Smooth muscle cell (in vitro differentiated cells): ENCODE data around the gene CMTM1. TPM values are rescaled to one million over a fixed set of nuclear protein-coding genes. Genes with fewer than 3 reads are reported as not detected.

Source experiments
- DNase-seq: peaks from one replicate; lab custom pipeline; 2025; ENCODE audit not compliant: unreplicated experiment; lab: John Stamatoyannopoulos, UW
- H2AFZ ChIP-seq: fragments of 200-600 bp; sonication (generic); 2 replicates; pipeline ENCODE4 v1.6.0; 2016; ENCODE audit warnings: antibody characterized with exemption, low read depth, mild to moderate bottlenecking
- H3F3A ChIP-seq: fragments of 200-600 bp; sonication (generic); 2 replicates; pipeline ENCODE4 v1.6.0; 2017; ENCODE audit warnings: antibody characterized with exemption, low read depth
- H3K27ac ChIP-seq: fragments of 200-600 bp; sonication (generic); 2 replicates; pipeline ENCODE4 v1.5.1; 2016; ENCODE audit warnings: low read depth, mild to moderate bottlenecking
- H3K27me3 ChIP-seq: fragments of 200-600 bp; sonication (generic); 2 replicates; pipeline ENCODE4 v1.6.1; 2016; ENCODE audit warnings: low read depth, mild to moderate bottlenecking
- H3K36me3 ChIP-seq: fragments of 200-600 bp; sonication (generic); 2 replicates; pipeline ENCODE4 v1.5.1; 2016; ENCODE audit warnings: low read depth
- H3K4me1 ChIP-seq: fragments of 200-600 bp; sonication (generic); 2 replicates; pipeline ENCODE4 v1.5.1; 2016; ENCODE audit warnings: low read depth
- H3K4me2 ChIP-seq: fragments of 200-600 bp; sonication (generic); 2 replicates; pipeline ENCODE4 v1.6.0; 2016; ENCODE audit warnings: mild to moderate bottlenecking
- H3K4me3 ChIP-seq: fragments of 200-600 bp; sonication (generic); 2 replicates; pipeline ENCODE4 v1.5.1; 2016; ENCODE audit warnings: mild to moderate bottlenecking
- H3K79me2 ChIP-seq: fragments of 200-600 bp; sonication (generic); 2 replicates; pipeline ENCODE4 v1.6.0; 2016; ENCODE audit warnings: low read depth, mild to moderate bottlenecking
- H3K9ac ChIP-seq: fragments of 200-600 bp; sonication (generic); 2 replicates; pipeline ENCODE4 v1.6.0; 2016; ENCODE audit warnings: low read depth
- H3K9me3 ChIP-seq: fragments of 200-600 bp; sonication (generic); replicated peaks from 2 replicates; pipeline ENCODE4 v1.5.1; 2016; ENCODE audit warnings: low read depth
- H4K20me1 ChIP-seq: fragments of 200-600 bp; sonication (generic); 2 replicates; pipeline ENCODE4 v1.6.0; 2016; ENCODE audit warnings: low read depth
- CTCF ChIP-seq: fragments of 200-600 bp; sonication (generic); IDR thresholded peaks from 2 replicates; pipeline ENCODE4 v1.5.1; 2017; ENCODE audit warnings: borderline replicate concordance, mild to moderate bottlenecking, antibody characterized with exemption; ENCODE audit not compliant: insufficient read depth, poor library complexity, severe bottlenecking
- WGBS: methylation state at CpG from one replicate; pipeline ENCODE4 v1.1.7; 2016; ENCODE audit warnings: low lambda C conversion rate; 5-methylcytosine and 5-hydroxymethylcytosine counted together
- polyA plus RNA-seq: library from polyadenylated mRNA; unstranded; fragments of >200 nt; fragmentation: Nextera tagmentation; extraction: Ambion mirVana; gene quantifications from 2 replicates; pipeline ENCODE4 v1.2.1, GENCODE V29; 2016
- total RNA-seq: library from RNA; depleted of rRNA; stranded (reverse); fragments of >200 nt; gene quantifications from 2 replicates; pipeline ENCODE4 v1.2.3, GENCODE V29; 2014

Gene CMTM1
- total and polyA plus RNA-seq, 2 experiments from 2014 or later = 0.27 to 2.5 TPM

- Histone ChIP-seq H2AFZ (no peak overlapping the region), H3K36me3 (no peaks in the 10 kb centered on the region), H3F3A (no peaks in the 10 kb centered on the region), H3K9me3 (no peaks in the 10 kb centered on the region), H3K27ac (no peak overlapping the region), H3K27me3 (no peaks in the 10 kb centered on the region), H3K9ac (no peak overlapping the region), H3K4me2 (no peak overlapping the region), H3K79me2 (no peaks in the 10 kb centered on the region), H3K4me1 (no peaks in the 10 kb centered on the region), H4K20me1 (no peaks in the 10 kb centered on the region), H3K4me3 (no peak overlapping the region)
- DNase-seq = no peak
- TF ChIP-seq CTCF = no peak
- 74% methylated on average over 18 of the region's 18 CpGs for WGBS
These were observed 24.6 kb upstream of the CMTM1 start for GRCh38 chr16:66541388-66542355.

GRCh38 chr16:66542396-66542795, 23.8 kb upstream of the CMTM1 start:
- 83% methylated on average over 3 of the region's 3 CpGs for WGBS
- no peaks in the 10 kb centered on the region for H3K79me2 ChIP-seq
- TF ChIP-seq CTCF = no peak
- no peaks in the 10 kb centered on the region for H3K36me3 ChIP-seq
- DNase-seq = no peak
- H3K4me2 ChIP-seq = no peak overlapping the region
- H4K20me1 ChIP-seq = no peaks in the 10 kb centered on the region
- H3K27ac ChIP-seq = no peak overlapping the region
- H3K9me3 ChIP-seq = no peaks in the 10 kb centered on the region
- no peak overlapping the region for H3K9ac ChIP-seq
- H3K27me3 ChIP-seq = no peaks in the 10 kb centered on the region
- no peaks in the 10 kb centered on the region for H3F3A ChIP-seq
- H3K4me1 ChIP-seq = no peaks in the 10 kb centered on the region
- H3K4me3 ChIP-seq = no peak overlapping the region
- H2AFZ ChIP-seq = no peak overlapping the region

- no peak for DNase-seq
- no peak overlapping the region for H3K9ac ChIP-seq
- H3K4me3 ChIP-seq = no peak overlapping the region
- WGBS = 90% methylated on average over 6 of the region's 6 CpGs
- no peaks in the 10 kb centered on the region for H3K4me1 ChIP-seq
- no peaks in the 10 kb centered on the region for H4K20me1 ChIP-seq
- H3K79me2 ChIP-seq = no peaks in the 10 kb centered on the region
- no peak for TF ChIP-seq CTCF
- no peak overlapping the region for H2AFZ ChIP-seq
- H3K9me3 ChIP-seq = no peaks in the 10 kb centered on the region
- H3K36me3 ChIP-seq = no peaks in the 10 kb centered on the region
- no peaks in the 10 kb centered on the region for H3F3A ChIP-seq
- no peak overlapping the region for H3K27ac ChIP-seq
- no peaks in the 10 kb centered on the region for H3K27me3 ChIP-seq
- H3K4me2 ChIP-seq = no peak overlapping the region
These were observed 22.7 kb upstream of the CMTM1 start for GRCh38 chr16:66543541-66543940.
